NCI-H146 treated with DMSO at 0.1 percent for 48 hours (cell line): ENCODE measurements around the gene CXADR.
"Not testable (repeated sequence)": the region's sequence is repeated elsewhere in the genome, so short reads cannot be mapped to it uniquely, and the experiment has no call there.

Experiments
- DNase-seq: peaks from one replicate; lab custom pipeline; 2025; ENCODE audit not compliant: unreplicated experiment; lab: John Stamatoyannopoulos, UW

The CXADR gene

DNA sequence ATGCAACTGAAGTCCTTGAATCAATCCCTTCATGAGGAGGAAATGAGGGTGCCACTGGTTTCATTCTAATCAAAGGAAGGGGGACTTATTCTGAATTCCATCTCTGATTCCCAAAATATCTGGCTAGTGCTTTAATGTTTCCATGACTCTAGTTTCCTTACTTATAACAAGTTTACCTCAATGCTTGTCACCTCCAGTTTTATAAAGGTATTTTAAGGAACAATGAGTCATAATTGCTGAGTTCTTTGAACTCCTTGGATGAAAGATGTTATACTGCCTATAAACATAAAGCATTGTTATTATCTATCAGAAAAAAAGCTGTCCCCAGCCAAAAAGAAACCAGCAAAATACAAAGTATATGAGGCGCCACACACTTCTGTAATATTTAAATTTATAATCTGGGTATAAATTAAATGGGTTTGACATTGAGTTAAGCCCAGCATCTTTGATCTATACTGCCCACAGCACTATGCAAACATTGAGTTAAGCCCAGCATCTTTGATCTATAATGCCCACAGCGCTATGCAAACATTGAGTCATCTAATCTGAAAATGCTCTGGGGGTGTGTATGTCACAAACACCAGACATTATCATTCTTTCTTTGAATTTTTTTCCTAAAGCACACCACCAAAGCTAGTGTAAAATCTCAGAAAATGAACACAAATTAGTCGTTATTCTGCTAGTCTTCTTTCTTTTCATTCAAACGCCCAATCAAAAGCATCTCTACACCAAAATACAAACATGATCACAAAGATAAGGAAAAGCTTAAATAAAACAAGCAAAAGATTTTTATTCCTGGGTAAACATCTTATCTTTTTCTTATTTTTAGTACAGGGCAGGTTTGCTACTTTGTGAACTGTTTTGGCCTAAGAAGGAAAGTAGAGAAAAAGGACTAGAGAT lies 11.5 kb upstream of the CXADR start:
- DNase-seq = peak; percentile 19

DNA sequence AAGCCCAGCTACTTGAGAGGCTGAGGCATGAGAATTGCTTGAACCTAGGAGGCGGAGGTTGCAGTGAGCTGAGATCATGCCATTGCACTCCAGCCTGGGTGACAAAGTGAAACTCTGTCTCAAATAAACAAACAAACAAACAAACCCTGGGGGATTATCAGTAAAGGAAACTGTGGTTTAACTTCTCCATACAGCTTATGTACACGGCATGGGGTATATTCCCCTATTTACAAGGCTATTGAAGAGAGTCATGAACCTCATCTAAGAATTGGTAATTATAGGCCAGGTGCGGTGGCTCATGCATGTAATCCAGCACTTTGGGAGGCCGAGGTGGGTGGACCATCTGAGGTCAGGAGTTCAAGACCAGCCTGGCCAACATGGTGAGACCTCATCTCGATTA lies 9.9 kb upstream of the CXADR start:
- DNase-seq = not testable (repeated sequence)

DNA sequence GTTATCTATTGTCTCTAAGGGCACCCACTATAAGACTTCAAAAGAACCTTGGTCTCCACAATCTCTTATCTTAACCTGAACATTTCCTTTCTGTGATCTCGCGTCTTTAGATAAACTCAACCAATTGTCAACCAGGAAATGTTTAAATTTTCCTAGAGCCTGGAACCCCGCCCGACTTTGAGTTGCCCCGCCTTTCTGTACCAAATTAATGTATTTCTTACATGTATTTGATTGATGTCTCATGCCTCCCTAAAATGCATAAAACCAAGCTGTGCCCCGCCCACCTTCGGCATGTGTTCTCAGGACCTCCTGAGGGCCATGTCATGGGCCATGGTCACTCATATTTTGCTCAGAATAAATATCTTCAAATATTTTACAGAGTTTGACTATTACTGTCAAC lies 5.9 kb upstream of the CXADR start:
- DNase-seq = no peak

DNA sequence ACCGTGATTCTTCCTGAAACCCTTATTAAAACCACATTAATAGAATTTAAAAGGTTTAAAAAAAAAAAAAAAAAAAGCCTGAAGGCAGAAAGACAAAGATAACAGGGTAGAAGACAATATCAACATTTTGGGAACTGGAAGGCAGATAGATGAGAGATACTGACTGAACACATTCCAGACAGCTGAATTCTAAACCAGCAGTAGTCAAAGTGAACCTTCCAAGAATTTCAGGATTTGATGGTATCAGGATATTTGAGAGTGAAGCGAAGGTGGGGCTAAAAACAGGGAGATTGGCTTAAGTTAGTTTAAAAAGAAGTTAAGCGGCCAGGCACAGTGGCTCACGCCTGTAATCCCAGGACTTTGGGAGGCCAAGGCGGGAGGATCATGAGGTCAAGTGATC lies 5.3 kb upstream of the CXADR start:
- DNase-seq = no peak

DNA sequence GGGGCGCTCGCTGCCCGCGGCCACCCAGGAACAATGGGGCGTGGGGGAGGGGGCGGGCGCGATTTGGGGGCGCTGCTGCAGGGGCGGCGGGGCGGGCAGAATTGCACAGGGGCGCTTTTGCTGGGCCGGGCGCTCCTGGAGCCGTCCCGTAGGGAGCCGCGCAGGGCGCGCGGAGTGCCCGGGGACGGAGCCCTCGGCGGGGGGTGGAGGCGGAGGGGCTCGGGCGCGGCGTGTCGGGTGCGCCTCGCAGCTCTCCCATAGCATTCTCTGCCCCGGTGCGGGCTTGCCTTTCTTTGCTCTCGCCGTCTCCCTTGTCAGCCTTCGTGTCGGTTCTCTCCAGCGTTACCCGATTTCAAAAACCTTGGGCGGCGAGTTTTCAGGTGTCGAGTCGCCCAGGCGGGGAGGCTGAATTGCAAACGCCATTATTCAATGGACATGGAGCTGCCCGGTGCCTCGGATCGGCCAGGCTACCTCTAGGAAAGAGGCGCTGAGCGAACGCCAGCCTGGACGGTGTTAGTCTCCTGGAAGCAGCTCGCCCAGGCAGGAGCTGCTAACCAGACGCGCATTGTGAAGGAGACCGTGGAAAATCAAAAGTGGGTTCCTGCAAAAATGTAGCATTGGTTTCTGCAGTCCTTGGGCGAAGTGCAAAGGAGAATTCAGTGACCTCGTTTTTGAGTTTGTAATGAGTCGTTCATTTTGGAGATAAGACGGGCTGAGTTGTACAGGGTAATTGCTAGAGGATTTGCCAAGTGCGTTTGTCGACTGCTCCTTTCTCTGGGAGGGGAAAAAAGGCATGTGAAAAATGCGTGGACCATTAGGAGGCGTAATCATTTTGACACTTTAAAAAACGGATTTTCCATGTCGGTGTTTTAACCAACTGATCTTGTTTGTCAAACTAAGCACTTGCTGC lies 626 bp downstream of the CXADR start:
- DNase-seq = no peak

DNA sequence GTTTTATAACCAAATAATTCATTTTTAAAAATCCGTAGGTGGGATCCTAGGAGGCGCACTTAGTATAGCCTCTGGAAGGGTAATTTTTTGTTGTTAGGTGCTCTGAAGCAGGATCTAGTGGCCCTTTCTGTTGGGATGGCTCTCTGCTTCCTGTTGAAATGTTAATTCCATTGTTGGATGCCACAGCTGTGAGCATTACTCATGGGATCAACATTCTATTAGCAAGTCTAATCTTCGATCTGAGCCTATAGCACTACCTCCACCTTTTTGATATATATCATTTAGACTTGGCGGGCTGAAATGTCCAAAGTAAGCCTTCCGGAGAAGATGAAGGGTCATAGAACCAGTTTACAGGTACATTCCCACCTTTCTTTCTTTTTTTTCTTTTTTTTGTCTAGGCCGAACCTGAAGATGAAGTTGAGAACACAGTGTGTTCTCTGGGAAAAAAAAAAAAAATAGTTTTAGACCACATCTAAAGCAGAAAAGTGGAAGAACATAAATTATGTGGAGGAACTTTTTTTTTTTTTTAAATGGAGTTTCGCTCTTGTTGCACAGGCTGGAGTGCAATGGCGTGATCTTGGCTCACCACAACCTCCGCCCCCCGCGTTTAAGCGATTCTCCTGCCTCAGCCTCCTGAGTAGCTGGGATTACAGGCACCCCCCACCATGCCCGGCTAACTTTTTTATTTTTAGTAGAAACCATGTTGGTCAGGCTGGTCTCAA lies 1.4 kb downstream of the CXADR start:
- no peak for DNase-seq

DNA sequence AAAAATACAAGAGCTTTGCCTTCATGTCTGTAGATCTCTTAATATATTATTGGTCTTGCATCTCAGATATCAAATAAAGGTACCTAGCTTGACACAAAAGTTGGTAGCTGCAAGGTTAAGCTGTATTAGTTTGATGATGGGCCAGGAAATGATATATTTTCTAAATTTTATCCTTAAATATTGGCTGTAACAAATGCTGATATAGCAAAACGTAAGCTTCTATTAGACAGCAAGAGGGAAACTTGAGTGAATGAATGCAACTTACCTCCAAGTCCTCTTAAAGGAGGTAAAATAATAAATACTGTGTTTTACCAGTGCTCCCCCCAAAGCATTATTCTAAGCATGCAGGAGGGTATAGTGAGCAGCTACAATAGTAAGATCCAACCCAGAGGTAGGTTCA lies 4.2 kb downstream of the CXADR start:
- DNase-seq = not testable (repeated sequence)

DNA sequence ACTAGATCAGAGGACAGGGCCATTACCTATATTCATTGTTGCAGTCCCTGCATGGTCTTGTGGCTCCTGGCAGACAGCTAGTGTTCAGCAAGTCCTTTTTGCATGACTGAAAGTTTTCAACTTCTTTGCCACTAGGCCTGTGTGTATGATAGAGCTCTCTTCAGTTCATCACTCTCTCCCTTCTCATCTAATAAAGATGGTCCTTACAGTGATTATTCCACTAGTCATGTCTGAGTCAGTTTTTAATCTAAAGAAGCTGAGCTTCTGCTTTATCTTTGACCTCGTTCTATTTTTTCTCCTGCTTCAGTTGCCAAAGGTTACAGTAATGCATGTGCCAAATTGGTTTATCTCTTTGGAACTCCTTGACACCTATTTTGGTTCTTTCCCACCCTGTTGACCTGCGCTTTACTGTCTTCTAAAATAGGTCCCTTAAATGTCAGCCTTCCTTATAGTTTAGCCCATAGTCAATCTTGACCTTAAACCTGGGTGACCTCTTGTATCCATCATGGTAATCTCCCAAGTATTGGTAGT lies 6.4 kb downstream of the CXADR start:
- no peak for DNase-seq

DNA sequence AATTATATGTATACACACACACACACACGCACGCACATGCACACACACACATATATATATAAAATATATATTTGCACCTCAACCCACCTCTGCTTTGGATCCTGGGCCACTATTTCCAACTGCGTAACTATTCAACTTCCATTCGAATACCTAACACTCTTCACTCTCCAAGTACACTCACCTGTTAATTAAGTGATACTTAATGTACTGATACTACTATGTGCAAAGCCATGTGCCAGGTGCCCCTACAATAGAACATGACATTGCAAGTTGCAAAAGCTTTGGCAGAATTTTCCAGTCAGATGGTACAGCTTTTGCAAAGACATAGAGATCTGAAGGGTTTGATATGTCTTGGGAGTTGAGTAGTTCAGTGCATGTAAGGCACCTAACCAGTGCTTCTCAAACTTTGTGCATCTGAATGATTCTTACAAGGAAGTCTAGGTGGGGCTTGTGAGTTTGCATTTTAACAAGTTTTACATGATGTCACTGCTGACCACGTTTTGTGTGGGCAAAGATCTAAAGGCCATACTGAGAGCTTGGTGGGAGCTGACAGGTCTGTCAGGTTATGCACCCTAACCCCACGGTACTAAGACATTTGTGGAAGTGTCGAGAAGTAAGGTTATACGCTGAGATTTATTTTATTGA lies 7.2 kb downstream of the CXADR start:
- no peak for DNase-seq

DNA sequence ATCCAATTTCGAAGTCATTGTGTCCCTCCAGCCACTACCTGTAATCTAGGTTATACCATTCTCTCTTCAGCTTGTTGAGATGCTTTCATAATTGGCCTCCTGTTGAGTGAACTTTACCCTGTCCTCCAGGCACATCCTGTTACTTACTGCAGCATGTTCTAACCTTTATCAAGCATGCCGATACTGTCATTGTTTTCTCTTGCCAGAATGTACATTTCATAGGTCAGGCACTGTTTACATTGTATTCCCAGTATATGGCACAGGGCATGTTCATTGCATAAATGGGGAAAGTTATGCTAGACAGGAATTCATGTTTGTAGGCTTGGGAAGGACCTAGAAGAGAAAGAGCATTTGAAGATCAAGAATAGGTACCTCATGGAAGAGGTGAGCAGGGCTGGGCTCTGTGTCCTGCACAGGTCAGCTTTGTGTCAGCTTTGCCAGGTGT lies 10.2 kb downstream of the CXADR start:
- DNase-seq = peak; percentile 59

DNA sequence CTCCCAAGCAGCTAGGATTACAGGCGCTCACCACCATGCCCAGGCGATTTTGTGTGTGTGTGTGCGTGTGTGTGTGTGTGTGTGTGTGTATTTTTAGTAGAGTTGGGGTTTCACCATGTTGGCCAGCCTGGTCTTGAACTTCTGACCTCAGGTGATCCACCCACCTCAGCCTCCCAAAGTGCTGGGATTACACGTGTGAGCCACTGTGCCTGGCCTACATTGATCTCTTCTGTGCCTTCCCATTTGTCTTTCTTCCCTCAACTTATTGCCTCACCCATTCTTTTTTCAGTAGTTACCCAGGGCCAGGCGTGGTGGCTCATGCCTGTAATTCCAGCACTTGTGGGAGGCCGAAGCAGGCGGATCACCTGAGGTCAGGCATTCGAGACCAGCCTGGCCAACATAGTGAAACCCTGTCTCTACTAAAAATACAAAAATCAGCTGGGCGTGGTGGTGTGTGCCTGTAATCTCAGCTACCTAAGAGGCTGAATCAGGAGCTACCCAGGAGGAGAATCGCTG lies 11.2 kb downstream of the CXADR start:
- not testable (repeated sequence) for DNase-seq

DNA sequence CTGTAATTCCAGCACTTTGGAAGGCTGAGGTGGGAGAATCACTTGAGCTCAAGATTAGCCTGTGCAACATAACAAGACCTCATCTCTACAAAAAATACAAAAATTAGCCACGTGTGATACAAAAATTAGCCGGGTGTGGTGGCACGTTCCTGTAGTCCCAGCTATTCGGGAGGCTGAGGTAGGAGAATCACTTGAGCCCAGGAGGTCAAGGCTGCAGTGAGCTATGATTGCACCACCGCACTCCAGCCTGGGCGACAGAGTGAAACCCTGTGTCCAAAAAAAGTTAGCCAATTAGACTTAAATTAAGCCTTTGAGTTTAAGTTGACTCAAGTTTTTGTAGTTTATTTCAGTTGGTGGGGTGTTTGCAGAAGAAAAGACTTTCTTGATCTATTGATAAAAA lies 11.8 kb downstream of the CXADR start:
- DNase-seq = no peak

DNA sequence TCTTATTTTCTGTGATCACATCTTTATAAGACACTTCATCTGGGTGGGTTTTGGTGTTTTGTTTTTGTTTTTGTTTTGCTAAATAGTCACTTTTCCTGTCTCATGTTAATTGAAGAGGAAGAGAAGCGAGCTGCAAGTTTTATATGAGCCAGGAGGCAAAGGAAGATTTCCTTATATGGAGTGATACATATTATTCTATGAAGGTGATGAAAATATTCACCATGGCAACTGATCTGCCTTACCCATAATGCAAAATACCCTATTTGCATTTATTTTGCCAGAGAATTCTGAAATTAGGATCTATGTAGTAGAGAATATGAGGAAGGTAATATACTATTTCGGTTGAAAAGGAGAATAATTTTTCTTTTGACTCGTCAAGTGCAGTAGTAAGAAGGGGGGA lies 13.9 kb downstream of the CXADR start:
- no peak for DNase-seq

DNA sequence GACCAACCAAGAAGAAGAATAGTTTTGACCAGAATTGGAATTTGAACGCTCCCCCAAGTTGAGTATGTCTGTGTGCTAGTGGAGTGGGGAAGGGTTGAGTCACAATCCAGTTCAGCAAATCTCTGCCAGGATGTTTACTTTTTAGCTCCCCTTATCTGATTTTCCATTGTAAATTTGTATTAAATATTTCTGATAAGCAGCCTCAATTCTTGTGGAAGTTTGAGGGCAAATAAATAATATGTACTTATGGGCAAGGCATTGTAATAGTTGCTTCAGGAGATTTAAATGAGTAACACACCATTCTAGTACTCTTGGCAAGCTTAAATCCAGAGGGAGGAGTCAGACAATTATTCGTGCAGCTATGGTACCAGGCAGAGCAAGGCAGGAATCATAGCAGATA lies 14.4 kb downstream of the CXADR start:
- DNase-seq = no peak

DNA sequence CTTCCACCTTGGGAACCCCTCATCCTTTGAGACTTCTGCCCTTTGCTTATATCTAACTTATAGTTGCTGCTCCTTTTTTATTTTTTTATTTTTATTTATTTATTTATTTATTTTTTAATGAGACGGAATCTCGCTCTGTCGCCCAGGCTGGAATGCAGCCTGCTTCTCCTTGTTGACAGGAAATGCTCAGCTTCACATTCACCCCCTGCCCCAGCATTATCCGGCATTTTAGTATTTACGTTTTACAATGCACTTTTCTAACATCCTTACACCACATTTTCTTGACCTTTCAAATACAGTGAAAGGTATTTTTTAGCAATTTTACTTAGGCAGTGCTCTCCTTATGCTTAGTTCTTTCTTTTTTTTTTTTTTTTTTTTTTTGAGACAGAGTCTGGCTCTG lies 14.9 kb downstream of the CXADR start:
- DNase-seq = no peak

DNA sequence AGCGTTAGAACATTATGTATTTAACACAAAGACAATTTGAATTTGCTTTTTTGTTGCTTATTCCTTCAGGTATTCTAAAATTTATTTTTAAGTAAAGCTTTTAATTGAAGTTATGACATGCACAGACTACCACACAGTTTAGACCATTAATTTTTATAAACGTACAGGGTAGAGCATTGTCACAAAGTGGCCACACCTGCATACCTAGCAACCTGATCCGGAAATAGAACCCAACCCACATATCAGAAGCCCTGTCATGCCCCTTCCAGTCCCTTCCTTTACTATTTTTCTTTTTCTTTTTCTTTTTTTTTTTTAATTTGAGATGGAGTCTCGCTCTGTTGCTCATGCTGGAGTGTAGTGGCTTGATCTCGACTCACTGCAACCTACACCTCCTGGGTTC lies 16.8 kb downstream of the CXADR start:
- no peak for DNase-seq

DNA sequence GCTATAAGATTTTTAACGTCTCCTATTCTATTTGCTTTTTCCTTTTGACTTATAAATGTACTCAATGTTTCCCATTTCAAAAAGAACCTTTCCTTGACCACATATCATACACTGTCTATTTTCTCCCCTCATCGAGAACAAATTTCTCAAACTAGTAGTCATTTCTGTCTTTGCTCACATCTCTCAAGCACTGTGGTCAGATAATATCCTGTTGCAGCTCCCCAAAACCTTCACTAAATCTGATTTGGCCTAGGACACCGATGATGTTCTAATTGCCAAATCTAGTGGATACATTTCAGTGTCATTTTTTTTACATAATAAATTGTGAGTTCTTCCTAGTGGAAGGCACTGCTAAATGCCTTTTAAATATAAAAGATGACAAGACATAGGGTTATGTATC lies 19.4 kb downstream of the CXADR start:
- DNase-seq = no peak

DNA sequence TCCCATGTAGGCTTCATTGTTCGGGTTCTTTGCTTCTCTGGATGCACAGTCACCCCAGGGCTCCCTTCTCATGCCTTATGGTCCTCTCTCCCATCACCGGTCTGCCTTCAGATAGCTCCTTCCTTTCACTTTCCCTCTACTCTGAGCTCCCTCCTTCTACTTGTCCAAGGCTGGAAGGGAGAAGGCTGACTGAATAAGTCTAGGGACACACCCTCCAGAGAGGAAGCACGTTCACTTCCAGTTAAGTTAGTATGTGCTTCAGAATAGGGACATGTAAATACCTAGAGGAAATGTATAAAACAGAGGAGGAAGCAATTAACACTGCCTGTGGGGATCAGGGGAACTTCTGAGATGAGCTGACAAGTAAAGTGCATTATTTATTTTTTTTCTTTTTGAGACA lies 23.5 kb downstream of the CXADR start:
- no peak for DNase-seq

DNA sequence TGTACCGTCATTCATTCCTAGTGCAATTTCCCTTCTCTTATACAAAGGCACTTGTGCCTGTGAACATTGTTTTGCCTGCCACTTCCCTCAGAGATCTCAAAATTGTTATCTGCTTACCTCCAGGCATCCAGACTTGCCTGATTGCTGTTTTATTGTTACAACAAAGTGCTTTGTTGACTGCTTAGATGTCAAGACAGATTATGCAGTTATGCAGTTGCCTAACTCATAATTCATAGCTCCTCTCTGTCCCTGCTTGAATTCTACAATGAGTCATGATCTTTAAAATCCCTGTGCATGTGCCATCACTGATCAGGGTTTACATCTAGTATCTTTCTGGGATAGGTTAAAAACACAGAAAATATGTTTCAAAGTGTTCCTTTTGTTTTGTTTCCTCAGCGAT lies 24.5 kb downstream of the CXADR start:
- no peak for DNase-seq

DNA sequence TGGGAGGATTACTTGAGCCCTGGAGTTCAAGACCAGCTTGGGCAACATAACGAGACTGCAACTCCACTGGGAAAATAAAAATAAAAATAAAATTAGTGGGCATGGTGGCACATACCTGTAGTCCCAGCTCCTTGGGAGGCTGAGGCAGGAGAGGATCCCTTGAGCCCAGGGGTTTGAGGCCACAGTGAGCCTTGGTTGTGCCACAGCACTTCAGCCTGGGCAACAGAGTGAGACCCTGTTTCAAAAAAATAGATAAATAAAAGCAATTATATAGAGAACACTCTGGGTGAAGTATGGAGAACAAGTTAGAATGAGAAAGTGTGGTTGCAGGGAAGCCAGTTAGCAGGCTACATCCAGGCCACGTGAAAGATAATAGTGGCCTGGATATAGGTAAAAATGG lies 25.7 kb downstream of the CXADR start:
- no peak for DNase-seq
